GM18519 (cell line): Measurements from ENCODE around the gene L2HGDH.

Experiments used
- ATAC-seq: cut with Tn5 transposase; IDR thresholded peaks from one replicate; pipeline ENCODE4 v1.9.1; 2021; ENCODE audit warnings: mild to moderate bottlenecking, moderate library complexity; ENCODE audit not compliant: unreplicated experiment, low FRiP score

L2HGDH gene

DNA sequence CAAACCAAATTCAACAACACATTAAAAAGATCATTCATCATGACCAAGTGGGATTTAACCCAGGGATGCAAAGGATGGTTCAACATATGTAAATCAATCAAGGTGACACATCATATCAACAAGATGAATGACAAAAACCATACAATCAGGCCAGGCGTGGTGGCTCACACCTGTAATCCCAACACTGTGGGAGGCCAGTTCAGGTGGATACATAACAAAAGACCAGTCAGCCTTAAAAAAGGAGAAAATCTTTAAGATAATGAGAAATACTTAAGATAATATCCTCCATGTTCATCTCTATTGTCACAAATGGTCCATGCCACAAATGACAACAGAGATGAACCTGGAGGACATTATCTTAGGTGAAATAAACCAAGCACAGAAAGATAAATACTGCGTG is 12.4 kb downstream of the L2HGDH start:
- ATAC-seq = no peak

DNA sequence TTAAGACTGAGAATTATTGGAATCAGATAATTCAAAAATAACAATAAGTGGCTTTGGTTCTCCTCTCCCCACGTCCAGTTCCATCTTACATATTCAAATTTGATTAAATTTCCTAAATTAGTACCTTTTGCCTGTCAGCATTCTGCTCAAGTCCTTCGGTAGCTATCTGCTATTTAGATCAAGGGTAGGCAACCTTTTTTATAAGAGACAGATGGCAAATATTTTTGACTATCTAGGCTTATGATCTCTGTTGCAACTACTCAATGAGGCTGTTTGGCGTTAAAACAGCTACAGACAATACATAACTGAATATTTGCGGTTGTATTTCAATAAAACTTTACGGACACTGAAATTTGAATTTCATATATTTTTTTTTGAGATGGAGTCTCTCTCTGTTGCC is 21.7 kb downstream of the L2HGDH start:
- no peak for ATAC-seq

DNA sequence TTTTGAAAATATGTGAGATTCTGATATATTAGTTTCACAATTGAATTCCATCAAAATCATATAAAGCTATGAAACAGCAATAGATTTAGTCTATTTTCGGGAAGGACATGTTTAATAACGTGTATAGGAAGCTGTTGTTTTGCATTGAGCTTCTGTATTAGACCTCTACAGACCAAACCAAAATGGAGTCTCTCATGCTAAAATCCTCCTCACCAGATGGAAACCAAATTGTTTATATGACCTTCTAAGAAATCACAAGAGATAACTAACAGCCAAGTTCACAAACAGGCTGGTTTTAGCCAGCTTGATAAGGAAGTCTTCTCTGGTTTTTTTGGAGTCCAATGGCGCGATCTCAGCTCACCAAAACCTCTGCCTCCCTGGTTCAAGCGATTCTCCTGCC is 23.9 kb downstream of the L2HGDH start:
- ATAC-seq = no peak

DNA sequence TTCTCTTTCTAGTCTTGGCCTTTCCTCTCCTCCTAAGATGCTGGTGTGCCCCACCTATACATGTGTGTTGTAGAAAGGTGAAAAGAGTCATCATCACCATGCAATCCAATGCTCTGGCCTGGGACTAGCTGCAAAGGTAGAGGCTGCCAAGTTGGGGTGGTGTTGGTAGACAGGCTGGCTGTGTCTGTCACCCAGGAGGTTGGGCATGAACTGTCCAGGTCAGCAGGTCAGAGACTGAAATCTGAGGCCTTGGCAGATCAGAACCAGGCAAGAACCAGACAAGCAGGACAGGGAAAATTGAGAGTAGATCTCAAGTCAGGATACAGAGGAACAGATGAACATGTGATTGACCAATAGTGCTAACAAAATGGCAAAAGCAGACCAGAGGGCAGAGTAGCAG is 26.2 kb downstream of the L2HGDH start:
- ATAC-seq = no peak

DNA sequence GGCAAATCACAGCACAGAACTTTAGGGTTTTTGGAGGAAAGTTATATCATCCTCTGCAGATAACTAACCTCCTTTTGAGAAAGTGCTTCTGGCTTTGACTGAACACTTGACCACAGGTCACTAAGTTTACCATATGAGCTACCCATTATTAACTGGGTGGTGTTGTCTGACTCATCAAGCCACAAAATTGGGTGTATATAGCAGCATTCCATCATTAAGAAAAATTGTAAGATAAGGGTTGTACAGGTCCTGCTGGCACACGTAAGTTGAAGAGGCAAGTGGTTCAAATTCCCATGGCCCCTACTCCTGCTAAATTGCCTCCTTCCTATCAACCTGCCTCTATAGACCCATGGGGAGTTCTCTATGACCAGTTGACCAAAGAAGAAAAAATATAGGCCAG is 39.5 kb downstream of the L2HGDH start:
- no peak for ATAC-seq

DNA sequence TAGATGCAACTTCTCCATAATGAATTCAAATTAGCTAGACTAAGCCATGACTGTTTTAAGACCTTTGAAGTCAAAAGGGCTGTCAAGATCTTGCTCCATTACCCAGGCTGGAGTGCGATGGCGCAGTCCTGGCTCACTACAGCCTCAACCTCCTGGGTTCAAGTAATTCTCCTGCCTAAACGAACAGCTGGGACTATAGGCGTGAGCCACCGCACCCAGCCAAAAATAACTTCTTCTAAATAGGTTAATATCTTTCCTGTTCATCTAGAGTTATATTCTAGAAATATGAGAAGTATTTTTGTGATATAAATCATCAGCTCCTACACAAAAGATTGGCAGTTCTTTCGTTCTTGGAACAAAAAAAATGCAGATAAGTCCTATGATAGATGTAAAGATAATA is 41.1 kb downstream of the L2HGDH start:
- ATAC-seq = no peak

DNA sequence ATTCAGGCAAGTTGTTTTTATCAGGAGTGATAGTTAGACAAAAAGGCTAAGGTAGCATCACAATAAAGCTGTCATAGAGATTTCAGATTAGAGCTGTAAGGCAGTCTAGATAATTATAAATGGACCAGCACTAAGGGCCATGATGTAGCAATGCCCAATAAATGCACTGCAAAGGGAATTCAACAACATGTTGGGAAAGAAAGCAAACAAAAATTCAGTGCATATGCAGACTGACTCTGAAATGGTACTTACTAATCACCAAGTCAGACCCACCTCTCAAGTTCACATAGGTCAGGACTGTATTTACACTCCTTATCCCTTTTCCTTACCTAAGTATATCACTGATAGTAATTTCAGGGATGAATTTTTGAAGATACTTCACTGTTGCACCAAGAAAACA is 47.0 kb downstream of the L2HGDH start:
- ATAC-seq = no peak

DNA sequence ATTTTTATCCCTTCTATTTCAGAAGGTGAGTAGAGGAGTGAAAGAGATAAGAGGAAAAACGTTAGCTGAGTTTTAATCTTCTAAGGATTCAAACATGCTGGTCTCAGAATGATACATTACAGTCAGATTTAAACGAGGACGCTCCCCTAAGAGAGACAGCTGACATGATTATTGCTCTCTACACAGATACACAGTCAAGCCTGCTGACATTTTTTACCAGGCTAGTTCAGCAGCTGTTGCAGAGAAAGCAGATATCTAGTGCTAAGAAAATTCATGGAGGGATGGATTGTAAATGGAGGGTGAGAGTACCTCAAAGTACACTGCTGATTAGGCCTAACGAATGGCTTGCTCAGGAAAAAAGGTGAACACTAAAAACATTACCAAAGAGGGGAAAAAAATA is 48.7 kb downstream of the L2HGDH start:
- no peak for ATAC-seq

DNA sequence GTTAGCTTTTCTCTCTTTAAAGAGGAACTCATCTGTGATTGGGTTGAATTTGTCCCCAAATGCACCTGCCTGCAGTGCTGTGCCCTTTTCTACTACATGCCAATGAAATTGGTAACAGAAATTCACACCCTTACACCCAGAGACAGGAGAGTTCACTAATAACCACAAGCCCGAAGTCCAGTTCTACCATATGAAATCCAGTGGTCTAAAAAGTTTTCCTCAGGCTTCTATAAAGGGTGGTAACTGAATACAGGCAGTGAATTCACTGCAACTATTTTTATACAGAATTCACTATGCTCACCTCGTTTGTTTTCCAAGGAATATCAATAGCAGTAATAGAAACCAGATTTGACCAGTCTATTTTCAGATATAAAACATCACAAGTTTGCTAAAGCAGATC is 49.2 kb downstream of the L2HGDH start:
- no peak for ATAC-seq

DNA sequence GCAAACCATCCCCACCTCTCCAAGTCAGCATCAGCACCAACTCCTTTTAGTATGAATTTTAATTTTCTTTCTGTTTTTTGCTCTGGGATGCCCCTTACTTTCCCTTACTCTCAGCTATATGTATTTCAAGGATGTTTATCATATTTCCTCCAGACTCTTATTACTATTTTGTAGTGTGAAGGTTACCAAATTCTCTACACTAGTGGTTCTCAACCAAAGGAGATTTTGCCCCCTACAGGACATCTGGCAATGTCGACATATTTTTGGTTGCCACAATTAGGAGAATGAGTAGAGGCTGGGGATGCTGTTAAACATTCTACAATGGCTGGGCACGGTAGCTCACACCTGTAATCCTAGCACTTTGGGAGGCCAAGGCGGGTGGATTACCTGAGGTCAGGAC is 51.5 kb downstream of the L2HGDH start:
- ATAC-seq = no peak

DNA sequence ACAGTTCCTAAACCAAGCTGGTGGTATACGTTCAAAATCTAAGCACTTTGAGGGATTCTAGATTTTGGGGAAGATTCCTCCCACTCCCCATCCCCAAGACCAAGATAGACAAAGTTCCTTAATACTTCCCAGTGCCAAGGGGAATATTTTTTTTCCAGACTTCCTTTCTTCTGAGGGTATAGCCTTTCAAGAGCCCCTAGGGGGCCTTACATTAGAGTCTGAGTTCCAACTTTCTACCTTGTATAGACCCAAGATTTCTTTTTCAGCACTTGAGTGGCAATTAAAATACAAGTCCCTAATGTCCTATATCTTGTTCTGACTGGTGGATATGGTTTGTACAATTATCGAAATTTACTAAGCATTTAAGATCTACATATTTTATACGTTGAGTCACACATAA is 52.0 kb downstream of the L2HGDH start:
- no peak for ATAC-seq

DNA sequence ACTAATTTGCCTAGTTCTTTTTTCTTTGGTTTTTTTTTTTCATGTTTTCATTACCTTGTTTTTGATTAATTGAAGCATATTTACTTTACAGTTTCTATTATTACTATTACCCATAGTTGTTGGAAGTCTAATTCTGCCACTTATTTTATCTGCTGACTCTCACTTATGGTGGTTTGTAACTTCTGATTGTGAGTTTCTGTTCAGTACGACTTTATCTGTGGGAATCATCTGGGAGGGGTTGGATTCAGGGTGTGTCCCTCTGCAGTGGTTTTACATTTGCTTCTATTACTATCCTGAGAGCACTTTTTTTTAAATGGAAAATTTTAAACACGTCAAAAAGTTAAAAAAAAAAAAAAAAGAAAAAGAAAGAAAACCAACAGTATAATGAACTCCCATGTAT is 54.3 kb downstream of the L2HGDH start:
- no peak for ATAC-seq

DNA sequence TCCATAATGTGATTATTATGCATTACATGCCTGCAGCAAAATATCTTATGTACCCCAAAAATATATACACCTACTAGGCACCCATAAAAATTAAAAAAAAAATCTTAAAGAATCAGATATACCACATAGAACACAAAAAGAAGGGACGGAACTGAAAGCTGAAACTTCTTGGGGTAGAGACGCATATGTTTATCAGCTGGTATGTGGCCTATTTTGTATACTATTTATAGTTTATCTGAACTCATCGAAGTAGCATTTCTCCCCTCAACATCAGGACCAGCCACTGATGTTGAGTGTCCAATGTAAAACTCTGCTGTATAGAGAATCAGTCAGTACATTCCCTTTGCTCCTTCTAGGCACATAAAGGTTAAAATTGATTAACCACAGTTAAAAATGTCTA is 57.8 kb downstream of the L2HGDH start:
- no peak for ATAC-seq

DNA sequence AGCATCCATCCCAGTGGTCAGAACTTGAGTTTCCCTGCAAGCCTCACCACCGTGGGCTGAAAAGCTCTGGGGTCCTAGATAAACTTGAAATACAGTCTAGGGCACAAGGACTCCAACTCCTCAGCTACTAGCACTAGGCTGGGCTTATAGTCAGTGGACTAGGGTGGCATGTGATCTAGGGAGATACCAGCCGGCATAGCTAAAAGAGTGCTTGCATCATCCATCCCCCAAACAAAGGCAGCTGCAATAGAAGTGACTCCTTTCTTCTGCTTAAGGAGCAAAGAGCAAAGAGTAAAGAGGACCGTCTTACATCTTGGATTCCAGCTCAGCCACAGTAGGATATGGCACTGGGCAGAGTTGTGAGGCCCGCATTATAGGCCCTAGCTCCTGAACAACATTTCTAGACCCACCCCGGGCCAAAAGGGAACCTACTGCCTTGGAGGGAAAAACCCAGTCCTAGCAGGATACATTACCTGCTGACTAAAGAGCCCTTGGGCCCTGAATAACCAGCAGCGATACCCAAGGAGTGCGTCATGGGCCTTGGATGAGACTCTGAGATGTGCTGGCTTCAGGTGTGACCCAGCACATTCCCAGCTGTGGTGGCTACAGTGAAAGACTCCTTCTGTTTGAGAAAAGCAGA is 62.8 kb downstream of the L2HGDH start:
- ATAC-seq = no peak

DNA sequence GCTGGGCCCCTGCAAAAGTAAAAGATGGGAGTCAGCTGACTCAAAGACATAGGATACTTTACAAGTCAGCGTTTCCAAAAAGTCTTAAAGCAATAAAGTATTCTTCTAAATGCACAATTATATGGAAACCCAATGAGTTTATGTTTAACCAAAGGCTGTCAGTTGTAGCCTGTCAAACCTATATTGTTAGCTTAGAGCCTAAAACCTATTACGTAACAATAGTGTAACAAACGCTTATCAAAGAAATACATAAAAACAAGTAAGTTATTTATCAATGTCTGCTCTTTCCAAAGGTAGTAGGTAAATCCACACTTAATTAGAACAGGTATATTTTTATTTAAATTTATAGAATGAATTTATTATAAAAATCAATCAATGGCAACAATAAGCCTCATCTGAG is 64.8 kb downstream of the L2HGDH start:
- no peak for ATAC-seq

DNA sequence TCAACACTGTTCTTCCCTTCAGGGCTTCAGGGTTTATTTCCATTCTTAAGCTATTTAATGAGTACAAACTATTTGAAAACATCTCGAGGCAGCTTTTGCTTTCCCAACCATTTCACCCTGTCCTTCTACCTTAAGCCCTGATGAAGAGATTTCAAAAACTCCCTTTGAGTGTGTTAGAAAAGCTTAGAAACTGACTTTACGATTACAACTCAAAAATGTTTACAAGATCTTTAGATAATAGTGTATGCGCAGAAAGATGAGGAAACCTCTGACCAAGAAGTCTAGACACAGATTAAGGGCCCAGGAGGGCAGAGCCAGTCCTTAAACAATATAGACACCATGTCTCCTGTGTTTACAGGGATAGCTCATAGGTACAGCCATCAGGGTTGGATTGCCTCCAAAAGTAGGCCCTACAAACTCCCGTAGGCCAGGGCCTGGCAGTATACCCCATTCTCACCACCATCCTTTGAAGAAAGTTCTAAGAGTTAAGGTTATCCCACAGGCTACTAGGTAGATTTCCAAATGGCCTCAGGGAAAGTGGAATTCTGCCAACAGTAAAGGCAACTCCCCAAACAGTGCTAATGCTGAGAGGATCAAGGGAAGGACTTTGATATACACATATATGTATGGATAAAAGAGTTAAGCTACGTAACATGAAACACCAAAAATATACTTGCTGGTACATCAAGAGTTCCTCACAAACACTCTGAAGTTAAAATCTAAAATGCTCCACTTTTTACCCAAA is 69.3 kb downstream of the L2HGDH start:
- no peak for ATAC-seq

DNA sequence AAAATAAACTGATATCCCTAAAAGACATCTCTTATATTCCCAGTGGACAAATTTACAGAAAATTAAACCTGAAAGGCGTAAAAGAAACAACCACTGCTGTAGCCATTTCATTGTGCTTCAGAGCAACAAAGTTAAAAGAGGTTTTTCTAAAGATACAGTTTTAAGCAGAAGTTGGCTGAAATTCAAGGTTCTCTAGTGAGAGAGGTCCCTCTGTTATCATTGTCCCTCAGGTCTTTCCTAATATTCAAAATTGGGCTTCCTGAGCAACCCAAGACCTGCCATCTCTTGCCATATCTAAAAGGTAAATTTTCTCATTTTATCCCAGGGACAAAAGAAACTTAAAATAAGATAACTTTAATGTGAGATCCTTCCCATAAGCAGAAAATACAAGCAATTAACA is 69.9 kb downstream of the L2HGDH start:
- no peak for ATAC-seq

DNA sequence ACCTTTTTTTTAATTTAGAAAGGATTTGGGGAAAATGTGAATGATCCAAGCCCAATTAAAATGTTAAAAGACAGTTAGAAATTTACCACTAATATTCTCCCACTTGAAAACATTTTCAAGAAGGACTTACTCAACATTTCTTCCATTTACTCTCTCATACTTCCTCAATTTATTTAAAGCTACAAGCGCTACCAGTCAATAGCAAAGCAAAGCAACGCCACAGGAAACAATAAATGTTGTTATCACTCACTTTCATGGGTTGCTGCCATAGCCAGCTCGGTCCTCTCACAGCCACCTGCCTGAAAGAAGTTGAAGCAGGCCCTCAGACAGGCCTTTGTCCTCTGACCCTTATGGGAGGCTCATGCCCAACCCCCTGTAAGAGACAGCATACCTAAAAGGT is 74.6 kb downstream of the L2HGDH start:
- no peak for ATAC-seq

DNA sequence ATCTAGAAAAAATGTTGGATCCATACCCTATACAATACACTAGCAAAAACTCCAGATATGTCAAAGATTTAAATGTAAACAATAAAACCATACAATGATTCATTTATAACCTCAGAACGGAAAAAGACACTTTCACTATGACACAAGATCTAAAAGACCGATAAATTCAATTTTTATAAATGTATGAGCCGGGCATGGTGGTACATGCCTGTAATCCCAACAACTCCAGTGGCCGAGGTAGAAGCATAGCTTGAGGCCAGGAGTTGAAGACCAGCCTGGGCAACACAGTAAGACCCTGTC is 78.1 kb downstream of the L2HGDH start:
- no peak for ATAC-seq

DNA sequence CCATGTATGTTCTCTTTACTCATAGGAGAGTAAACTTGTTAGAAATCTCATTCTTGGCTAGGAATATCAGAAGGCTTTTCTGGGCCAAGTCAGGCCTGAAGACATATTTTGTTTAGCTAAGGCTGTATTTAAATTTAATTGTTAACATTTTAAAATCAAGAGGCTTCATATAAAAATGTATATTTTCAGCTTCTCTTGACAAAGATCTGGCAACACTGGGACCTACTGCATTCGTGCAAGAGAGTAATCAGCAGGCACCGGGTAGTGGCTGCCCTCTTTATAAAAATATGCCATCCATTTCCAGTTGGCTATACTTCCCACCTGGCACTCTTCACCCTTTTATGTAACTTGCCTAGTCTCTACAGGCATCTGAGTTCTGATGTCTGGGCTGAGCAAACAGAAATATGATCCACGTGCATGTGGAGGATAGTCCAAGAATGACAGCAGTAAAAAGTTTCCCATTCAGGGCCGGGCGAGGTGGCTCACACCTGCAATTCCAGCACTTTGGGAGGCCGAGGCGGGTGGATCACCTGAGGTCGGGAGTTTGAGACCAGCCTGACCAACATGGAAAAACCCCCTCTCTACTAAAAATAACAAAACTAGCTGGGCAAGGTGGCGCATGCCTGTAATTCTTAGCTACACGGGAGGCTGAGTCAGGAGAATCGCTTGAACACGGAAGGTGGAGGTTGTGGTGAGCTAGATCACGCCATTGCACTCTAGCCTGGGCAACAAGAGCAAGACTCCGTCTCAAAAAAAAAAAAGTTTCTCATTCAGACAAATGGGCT is 78.7 kb downstream of the L2HGDH start:
- no peak for ATAC-seq

DNA sequence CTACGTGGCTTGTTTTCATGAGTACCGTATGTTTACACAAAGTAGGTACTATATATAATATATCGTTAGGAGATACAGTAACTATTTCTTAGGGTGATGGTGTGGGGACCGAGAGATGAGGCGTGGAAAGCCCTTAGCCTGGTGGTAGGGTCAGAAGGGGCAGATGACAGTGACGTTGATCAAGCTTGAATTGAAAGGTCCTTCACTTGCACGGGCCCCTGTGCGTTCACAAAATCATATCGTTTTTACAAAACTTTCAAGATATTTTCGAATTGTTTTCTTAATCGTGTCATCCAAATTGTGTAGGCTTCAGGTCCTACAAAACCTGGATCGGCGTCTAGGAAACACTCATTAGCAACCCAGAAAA is 79.8 kb downstream of the L2HGDH start:
- no peak for ATAC-seq
